Fibroblast of skin of abdomen (primary cell): ENCODE results near the gene TGOLN2.
"Not testable (repeated sequence)": the region's sequence is repeated elsewhere in the genome, so short reads cannot be mapped to it uniquely, and the experiment has no call there.

Source experiments
- DNase-seq: peaks from one replicate; pipeline ENCODE4 v3.0.0-alpha.2; 2013

The TGOLN2 gene

DNA sequence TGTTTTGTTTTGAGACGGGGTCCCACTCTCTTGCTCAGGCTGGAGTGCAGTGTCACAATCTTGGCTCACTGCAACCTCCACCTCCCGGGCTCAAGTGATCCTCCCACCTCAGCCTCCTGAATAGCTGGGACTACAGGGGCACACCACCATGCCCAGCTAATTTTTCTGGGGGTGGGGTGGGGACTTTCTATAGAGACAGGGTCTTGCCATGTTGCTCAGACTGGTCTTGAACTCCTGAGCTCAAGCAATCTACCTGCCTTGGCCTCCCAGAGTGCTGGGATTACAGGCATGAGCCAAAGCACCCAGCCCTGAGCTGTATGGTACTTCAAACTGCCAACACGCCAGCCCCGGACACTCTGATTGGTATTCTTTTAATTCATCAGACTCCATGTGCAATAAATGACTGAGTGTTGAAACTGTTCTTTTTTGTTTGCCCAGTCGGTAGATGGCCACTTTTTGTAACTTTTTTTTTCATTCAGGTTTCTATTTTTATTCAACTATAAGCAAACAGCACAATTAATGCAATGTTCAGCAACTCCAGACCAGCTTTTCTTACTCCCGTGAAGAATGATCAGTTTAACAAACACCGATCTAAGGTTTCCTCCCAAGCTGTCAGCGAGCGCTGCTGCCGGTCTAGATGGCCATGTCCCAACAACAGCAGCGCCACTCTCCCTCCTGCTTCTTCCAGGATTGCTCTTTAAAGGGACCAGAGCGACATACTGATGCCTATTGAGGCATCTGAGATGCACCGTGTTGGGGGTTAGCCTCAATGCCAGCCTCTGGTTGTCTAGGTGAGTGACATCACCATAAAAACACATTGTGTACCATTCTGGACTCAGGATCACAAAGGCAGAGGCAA, 12.5 kb upstream of the TGOLN2 start:
- no peak for DNase-seq

GRCh38 chr2:85334928-85335327, 7.1 kb upstream of the TGOLN2 start:
- DNase-seq = no peak

- not testable (repeated sequence) for DNase-seq
These were observed 6.1 kb upstream of the TGOLN2 start for GRCh38 chr2:85333877-85334276.

GRCh38 chr2:85330839-85331636, 3.2 kb upstream of the TGOLN2 start:
- DNase-seq = no peak

- not testable (repeated sequence) for DNase-seq
These were observed 1.9 kb upstream of the TGOLN2 start for GRCh38 chr2:85329701-85330100.

- DNase-seq = no peak
These were observed 1.4 kb upstream of the TGOLN2 start for GRCh38 chr2:85329181-85329651.

- peak; percentile 28 for DNase-seq
These were observed 498 bp downstream of the TGOLN2 start for GRCh38 chr2:85327160-85327821.

- no peak for DNase-seq
These were observed 1.2 kb downstream of the TGOLN2 start for GRCh38 chr2:85326406-85327159.

DNA sequence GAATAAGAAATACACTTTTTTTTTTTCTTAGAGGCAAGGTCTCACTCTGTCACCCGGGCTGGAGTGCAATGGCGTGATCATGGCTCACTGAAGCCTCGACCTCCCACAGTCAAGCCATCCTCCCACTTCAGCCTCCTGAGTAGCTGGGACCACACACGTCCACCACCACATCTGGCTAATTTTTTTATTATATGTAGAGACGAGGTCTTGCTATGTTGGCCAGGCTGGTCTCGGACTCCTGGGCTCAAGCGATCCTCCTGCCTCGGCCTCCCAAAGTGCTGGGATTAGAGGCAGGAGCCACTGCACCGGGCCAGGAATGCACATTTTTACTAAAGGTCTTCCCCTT, 2.4 kb downstream of the TGOLN2 start:
- no peak for DNase-seq

GRCh38 chr2:85324639-85325465, 2.9 kb downstream of the TGOLN2 start:
- no peak for DNase-seq

DNA sequence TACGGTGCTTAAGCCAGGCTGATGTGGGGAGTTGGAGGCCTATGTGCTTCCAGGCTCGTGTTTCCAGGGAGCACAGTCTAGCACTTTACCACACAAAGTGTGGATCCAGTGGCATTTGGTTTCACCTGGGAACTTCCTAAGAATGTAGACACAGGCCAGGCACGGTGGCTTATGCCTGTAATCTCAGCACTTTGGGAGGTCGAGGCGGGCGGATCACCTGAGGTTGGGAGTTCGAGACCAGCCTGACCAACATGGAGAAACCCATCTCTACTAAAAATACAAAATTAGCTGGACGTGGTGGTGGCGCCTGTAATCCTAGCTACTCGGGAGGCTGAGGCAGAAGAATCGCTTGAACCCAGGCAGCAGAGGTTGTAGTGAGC, 3.8 kb downstream of the TGOLN2 start:
- DNase-seq = not testable (repeated sequence)

DNA sequence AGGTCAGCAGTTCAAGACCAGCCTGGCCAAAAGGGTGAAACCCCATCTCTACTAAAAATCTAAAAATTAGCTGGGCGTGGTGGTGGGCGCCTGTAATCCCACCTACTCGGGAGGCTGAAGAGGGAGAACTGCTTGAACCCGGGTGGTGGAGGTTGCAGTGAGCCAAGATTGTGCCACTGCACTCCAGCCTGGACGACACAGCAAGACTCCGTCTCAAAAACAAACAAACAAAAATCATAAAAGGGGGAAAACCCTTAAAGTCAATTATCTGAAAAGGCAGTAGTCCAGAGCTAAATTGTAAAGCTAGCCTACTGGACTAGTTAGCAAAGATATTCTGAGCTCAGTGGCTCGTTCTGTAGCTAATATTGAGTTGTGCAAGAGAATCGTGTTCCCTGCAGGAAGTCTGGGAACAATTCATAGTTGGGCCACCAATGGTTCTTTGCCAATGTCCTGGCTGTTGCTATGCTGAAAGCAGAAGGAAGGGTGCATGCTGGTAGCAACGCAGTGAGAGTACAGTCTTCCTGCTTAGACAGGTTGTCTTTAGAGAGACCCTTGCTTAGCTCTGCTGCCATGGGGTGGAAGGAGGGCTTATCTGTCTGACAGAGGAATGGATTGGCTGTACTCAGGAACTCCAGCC, 4.3 kb downstream of the TGOLN2 start:
- no peak for DNase-seq

GRCh38 chr2:85319796-85320195, 8.0 kb downstream of the TGOLN2 start:
- DNase-seq = no peak

DNA sequence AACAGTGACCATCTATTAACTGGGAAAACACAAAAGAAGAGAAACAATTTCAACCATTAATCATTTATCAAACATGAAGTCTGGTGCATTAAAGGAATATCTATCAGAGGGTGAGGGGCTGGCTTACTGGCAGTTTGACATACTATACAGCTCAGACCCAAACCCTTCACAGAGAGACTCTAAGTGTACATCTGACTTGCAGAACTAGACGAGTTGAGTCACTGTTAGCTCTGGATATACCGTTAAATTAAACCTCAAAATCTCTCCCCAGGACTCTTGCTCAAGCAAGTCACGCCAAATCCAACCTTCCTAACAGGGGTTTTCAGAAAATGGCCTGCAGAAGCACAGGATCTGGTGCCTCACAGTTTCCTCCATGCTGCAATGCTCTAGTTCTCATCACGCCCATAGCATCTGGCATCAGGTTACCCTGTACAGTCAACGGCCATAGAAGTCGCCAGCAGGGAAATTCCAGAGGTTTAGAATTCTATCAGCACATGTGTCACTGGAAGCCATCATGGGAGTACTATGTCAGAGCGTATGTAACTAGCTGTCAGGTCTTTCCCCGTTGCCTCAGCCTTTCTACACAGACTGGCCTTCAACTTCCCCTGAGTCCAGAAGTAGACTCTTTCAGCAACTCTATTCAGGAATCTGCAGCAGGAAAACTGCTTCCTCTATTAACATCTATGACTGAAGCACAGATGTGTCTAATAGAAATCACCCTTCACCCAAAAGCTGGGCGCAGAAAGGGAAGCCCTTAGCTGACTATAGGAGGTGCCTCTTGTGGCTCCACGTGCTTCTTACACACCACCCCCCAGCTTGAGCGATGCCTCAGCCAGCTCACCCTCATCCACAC, 9.3 kb downstream of the TGOLN2 start:
- peak; percentile 84 for DNase-seq

- DNase-seq = not testable (repeated sequence)
These were observed 11.9 kb downstream of the TGOLN2 start for GRCh38 chr2:85315921-85316320.

GRCh38 chr2:85314884-85315242, 12.9 kb downstream of the TGOLN2 start:
- no peak for DNase-seq

GRCh38 chr2:85312404-85312803, 15.4 kb downstream of the TGOLN2 start:
- peak; percentile 30 for DNase-seq

GRCh38 chr2:85310330-85310729, 17.5 kb downstream of the TGOLN2 start:
- no peak for DNase-seq

DNA sequence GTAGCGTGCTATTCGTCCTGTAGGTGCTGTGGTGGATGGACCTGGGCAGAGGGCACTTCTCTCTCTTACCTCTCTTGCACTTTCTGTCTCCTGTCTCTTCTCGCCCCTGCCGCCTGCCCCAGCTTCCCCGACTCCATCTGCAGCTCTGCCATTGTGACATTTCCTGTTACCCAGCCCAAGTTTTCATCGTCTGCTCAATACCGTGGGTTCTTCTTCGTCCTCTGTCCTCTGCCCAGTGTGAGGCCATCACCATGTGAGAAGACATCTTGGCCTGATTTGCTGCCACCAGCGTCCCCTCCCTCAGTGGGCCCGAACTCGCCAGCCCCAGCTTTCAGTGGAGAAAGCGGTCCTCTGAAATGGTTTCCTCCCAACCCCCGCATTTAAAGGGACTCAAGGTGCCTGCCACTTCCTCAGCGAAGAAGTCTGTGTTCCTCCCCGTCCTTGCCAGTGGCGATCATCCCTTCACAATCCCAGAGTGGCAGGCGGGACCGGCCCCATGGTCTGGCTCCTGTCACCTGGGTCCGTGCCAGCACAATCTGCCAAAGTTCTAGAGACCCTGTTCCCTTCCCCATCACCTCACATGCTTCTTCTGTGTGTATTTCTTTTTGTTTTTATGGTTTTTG, 18.0 kb downstream of the TGOLN2 start:
- no peak for DNase-seq
